ENCODE results near the gene KRT28.
"Not testable (repeated sequence)": the region's sequence is repeated elsewhere in the genome, so short reads cannot be mapped to it uniquely, and the experiment has no call there.

The KRT28 gene

DNA sequence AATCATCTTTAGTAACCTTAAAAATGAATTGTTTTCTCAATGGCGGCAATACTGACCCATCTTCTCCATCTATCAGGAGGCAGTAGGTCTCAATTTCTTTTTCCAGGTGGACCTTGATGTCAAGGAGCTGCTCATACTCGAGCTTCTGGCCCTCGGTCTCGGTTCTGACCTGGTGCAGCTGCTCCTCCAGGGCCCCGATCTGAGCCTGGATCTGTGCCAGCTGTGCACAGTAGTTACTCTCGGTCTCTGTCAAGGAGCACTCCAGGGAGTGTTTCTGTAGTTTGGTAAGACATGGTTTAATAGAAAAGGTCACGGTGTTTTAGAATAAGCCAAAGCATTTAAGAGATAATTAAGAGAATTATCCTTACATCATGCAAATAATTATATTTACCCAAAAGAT is 22.3 kb downstream of the KRT28 start:
- no peak for DNase-seq

DNA sequence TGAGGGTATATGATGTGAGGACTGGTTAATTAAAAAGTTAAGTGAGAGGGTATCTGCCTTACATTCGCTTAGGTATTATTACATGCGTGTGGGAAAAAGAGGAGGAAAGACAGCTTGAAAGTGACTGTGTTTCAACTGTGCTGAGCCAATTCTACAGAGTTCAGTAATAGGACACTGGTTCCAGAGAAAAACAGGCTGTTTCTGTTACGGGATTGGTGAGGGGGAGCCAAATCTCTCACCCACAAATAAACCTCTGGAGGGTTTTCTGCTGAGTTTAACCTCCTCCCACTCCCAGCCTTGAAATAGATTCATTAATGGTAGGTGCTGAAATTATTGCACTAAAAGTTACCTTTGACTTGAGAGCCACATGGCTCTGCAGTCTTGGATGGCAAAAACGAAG is 23.8 kb downstream of the KRT28 start:
- DNase-seq: no peak

DNA sequence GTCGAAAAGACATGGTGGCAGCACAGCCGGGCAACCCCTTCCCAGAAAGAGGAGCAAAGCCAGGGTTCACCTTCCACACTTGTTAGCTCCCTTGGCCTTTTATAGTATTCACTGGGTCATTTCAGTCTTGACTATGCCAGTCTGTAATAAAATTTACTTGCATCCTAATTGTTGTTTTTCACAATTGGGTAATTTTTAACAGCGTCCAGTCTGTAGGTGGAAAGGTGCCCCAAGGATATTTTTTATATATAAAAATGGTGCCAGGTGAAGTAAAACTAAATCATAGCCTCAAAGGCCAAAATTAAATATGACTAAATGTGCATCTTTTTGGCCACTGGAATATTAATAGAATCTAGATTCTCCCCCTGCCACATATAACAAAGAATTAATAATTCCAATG is 27.7 kb downstream of the KRT28 start, which contains the start of gene KRT26:
KRT26 (minus strand) TSS at position 101 of the 400 bp plus-strand sequence; CDS start at position 13, 88 bp downstream.
- DNase-seq: no peak

DNA sequence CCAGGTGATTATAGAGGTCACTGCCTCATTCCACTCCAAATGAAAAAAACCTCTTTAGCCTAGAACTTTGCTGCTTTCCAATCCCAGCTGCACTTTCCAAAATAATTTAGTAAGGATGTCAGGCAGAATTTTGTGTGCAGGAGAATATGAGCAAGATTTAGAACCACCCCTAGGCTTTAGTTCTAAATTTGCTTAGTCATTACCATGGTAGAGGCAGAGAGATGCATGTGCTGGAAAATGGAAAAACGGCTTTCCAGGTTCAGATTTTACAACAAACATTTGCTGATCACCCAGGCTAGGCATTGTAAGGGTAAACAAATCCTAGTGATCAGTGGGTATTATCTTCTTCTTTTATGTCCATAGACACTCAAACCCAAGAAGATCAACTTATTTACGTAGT is 34.1 kb downstream of the KRT28 start:
- no peak for DNase-seq

DNA sequence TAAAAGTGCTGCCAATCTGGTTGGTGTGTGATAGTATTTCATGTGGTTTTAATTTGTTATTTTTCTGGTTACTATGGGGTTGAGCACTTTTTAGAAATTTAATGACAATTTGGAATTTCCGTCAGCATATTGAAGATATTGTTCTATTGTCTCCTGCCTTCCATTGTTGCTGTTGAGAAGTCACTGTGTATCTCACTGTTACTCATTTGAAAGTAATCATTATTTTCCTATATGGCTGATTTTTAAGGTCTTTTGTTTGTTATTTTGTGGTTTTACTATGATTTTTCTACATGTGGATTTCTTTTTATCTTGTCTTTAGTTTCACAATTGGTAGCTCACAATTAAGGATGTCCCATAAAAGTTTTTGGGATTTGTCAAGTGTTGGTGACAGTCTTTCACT is 36.0 kb downstream of the KRT28 start:
- DNase-seq: no peak

DNA sequence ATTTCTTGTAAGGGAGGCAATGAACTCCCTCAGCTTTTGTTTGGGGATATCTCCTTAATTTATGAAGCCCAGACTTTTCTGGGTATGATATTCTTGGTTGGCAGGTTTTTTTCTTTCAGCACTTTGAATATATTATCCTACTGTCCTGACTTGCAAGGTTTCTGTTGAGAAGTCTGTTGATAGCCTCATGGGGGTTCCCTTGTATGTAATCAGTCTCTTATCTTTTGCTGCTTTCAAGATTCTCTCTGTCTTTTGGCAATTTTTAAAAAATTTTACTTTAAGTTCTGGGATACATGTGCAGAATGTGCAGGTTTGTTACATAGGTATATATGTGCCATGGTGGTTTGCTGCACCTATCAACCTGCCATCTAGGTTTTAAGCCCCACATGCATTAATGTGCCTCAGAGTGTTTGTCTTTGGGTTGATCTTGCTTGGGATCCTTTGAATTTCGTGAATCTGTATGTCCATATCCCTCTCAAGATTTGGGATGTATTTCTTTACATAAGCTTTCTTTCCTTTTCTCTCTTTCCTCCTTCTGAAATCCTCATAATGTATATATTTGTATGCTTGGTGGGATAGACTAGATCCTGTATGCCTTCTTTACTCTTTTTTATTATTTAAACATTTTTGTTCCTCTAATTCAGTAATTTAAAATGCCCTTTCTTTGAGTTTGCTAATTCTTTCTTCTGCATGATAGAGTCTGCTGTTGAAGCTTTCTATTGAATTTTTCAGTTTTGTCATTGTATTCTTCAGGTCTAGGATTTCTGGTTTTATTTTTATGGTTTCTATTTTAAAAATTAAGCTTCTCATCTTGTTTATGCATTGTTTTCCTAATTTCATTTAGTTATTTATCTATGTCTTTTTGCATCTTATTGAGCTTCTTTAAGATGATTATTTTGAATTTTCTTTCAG is 39.4 kb downstream of the KRT28 start:
- DNase-seq: no peak

DNA sequence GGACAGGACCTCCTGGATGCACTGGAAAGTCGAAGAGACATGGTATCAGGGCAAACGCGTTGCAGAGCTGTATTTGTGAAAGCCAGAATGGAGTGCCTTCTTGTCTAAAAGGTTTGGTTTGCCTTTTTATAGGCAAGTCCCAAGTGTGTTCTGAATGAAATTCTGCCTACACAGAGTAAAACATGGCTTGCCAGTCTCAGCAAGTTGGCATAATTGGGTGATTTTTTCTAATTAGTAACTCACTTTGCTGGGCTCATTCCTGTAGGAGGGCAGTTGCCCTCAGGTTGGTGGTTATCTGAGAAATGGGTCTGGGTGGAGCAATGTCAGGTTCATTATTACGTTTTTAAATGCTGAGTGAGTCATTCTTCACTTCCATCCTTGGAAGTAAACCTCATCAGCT is 44.5 kb downstream of the KRT28 start, which contains the start of gene KRT25:
KRT25 (minus strand) TSS at position 101 of the 400 bp plus-strand sequence; CDS start at position 41, 60 bp downstream.
- no peak for DNase-seq

DNA sequence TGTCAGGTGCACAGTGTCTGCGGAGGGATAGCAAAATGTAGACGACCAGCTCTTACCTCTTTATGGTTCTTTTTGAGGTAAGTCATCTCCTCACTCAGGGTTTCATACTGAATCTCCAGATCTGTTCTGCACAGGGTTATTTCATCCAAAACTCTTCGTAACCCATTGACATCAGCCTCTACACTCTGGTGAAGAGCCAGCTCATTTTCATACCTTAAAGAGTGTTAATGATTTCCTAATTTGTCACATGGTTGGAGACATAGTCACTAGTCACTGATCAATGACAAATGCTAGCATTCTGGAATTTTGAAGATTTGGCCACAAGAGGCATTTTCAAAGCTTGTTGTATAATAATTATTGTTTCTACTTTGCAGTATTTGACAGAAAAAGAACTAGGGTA is 46.0 kb downstream of the KRT28 start:
- no peak for DNase-seq

DNA sequence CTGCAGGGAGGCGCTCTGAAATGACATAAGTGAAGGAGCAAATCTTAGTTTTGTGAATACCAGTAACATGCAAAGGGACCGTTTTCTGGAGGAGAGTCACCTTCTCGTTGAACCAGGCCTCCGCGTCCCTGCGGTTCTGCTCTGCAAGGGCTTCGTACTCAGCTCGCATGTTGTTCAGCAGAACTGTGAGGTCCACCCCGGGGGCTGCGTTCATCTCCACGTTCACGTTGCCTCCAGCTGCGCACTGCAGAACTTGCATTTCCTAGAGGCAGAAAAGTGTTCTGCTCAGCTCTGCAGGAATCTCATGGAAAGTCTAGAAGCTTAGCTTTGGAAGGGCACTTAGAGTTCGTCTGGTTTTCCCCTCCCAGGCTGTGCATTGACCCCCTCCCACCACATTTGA is 48.7 kb downstream of the KRT28 start:
- no peak for DNase-seq

DNA sequence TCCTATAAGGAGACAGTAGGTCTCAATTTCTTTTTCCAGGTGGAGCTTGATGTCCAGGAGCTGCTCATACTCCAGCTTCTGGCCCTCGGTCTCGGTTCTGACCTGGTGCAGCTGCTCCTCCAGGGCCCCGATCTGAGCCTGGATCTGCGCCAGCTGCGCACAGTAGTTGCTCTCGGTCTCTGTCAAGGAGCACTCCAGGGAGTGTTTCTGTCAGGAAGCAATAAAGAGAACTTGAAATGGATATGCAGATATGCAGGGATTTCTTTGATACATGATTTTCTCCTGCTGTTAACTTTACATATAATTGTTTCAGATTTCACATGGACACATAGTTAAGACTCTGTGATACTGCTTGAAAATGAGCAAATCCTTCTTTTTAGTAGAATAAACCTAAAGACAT is 49.4 kb downstream of the KRT28 start:
- no peak for DNase-seq

DNA sequence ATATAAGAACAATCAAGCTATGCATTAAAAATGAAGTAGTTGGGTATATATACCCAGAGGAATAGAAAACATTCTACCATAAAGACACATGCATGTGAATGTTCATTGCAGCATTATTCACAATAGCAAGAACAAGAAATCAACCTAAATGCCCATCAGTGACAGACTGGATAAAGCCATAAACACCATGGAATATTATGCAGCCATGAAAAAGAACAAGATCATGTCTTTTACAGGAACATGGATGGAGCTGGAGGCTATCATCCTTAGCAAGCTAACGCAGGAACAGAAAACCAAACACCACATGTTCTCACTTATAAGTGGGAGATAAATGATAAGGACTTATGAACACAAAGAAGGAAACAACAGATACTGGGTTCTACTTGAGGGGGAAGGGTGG is 51.1 kb downstream of the KRT28 start:
- DNase-seq: not testable (repeated sequence)

All from CD4-positive, alpha-beta T cell treated with Interleukin-15 for 1 hour (primary cell).